ENCODE data around the gene MIPEP.

DNA sequence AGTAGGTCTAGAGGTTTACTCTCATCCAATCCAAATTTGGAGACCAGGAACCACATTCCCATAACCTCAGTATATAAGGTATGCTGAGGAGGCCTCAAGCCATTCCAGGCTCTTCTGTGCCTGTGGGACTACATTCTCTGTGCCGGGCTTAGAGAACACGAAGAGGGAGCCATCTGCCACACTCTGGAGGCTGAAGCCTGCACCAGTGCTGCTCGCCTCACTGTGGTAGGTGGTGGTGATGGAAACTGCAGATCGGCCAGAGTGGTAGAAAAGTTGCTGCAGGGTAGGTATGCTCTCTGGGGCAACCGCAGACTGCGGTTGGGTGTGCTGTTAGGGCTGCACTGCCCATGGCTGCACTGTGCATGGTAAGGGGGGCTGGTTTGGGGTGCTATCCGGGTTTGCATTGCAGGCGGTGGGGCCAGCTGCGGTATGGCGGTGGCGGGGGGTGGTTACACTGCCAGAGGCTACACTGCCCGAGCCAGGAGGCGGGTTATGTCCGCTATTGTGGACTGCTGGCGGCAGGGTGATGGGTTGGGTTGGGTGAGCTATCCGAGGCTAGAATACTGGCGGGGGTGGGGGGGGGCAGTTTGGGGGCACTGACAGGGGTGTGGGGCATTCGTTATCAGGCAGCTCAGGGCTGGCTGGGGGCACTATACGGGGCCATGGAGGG is 174.0 kb downstream of the MIPEP start:
- no peak for TF ChIP-seq PCBP1 (IDR thresholded peaks at IDR 0.05; ENCODE audit: low read depth, low read length, poor library complexity, severe bottlenecking)
- TF ChIP-seq, protein P1, sequence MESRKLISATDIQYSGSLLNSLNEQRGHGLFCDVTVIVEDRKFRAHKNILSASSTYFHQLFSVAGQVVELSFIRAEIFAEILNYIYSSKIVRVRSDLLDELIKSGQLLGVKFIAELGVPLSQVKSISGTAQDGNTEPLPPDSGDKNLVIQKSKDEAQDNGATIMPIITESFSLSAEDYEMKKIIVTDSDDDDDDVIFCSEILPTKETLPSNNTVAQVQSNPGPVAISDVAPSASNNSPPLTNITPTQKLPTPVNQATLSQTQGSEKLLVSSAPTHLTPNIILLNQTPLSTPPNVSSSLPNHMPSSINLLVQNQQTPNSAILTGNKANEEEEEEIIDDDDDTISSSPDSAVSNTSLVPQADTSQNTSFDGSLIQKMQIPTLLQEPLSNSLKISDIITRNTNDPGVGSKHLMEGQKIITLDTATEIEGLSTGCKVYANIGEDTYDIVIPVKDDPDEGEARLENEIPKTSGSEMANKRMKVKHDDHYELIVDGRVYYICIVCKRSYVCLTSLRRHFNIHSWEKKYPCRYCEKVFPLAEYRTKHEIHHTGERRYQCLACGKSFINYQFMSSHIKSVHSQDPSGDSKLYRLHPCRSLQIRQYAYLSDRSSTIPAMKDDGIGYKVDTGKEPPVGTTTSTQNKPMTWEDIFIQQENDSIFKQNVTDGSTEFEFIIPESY (CRISPR knock-in tag; IDR thresholded peaks at IDR 0.05): no peak

Data from K562 (cell line).